PFSK-1 (cell line): ENCODE results near the gene PARD6G.

Experiments used
- FOXP2 ChIP-seq: optimal IDR thresholded peaks from 2 replicates; pipeline ENCODE3; 2011; ENCODE audit warnings: borderline replicate concordance, control low read depth, inconsistent platforms; ENCODE audit not compliant: insufficient read depth; ENCODE audit errors: extremely low read length, extremely low read depth
- POLR2AphosphoS5 ChIP-seq: IDR thresholded peaks from 2 replicates; pipeline ENCODE4 v1.6.1; 2012; ENCODE audit warnings: low read depth, mild to moderate bottlenecking, control low read depth, low read length, moderate library complexity
- SIN3A ChIP-seq: IDR thresholded peaks from 2 replicates; pipeline ENCODE4 v1.6.1; 2012; ENCODE audit warnings: mild to moderate bottlenecking, low read length, moderate library complexity, borderline replicate concordance; ENCODE audit not compliant: insufficient read depth
- TAF1 ChIP-seq: IDR thresholded peaks from 2 replicates; pipeline ENCODE4 v1.6.1; 2012; ENCODE audit warnings: low read length, control low read depth, borderline replicate concordance; ENCODE audit not compliant: insufficient read depth
- TF ChIP-seq, protein P1 (sequence below), 2 experiments: IDR thresholded peaks; 2 replicates each; pipeline versions ENCODE4 v1.6.1 to v1.8.0; 2011 to 2012; ENCODE audit warnings: low read depth in 2 of 2, low read length in 2 of 2, control low read depth in 1 of 2, inconsistent platforms in 1 of 2, mild to moderate bottlenecking in 1 of 2, moderate library complexity in 1 of 2; ENCODE audit not compliant: insufficient read depth in 1 of 2

The PARD6G gene

DNA sequence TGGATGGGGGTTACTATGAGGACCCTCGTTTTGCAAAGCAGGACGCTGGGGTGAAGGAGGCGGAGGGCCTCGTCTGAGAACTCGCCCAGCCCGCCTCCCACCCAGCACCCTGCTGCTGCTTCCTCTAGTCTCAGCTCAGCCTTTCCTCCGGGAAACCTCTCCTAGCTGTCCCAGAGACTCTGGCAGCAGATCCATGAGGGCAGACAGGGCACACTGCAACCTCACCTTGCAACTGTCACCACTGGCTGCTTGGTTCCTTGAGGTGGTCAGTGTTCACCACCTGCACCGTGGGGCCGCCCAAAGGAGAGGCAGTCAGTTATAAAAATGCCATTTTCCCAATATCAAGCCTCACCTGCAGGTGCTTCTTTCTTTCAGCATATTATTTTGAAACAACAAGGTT, 45.6 kb downstream of the PARD6G start:
- TF ChIP-seq SIN3A = no peak
- TF ChIP-seq, protein P1, sequence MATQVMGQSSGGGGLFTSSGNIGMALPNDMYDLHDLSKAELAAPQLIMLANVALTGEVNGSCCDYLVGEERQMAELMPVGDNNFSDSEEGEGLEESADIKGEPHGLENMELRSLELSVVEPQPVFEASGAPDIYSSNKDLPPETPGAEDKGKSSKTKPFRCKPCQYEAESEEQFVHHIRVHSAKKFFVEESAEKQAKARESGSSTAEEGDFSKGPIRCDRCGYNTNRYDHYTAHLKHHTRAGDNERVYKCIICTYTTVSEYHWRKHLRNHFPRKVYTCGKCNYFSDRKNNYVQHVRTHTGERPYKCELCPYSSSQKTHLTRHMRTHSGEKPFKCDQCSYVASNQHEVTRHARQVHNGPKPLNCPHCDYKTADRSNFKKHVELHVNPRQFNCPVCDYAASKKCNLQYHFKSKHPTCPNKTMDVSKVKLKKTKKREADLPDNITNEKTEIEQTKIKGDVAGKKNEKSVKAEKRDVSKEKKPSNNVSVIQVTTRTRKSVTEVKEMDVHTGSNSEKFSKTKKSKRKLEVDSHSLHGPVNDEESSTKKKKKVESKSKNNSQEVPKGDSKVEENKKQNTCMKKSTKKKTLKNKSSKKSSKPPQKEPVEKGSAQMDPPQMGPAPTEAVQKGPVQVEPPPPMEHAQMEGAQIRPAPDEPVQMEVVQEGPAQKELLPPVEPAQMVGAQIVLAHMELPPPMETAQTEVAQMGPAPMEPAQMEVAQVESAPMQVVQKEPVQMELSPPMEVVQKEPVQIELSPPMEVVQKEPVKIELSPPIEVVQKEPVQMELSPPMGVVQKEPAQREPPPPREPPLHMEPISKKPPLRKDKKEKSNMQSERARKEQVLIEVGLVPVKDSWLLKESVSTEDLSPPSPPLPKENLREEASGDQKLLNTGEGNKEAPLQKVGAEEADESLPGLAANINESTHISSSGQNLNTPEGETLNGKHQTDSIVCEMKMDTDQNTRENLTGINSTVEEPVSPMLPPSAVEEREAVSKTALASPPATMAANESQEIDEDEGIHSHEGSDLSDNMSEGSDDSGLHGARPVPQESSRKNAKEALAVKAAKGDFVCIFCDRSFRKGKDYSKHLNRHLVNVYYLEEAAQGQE (IDR thresholded peaks at IDR 0.05; ENCODE audit: insufficient read depth in 1 of 2, low read depth in 2 of 2, low read length in 2 of 2) = no peak
- TF ChIP-seq TAF1 = no peak
- TF ChIP-seq FOXP2 = no peak
- no peak for TF ChIP-seq POLR2AphosphoS5

DNA sequence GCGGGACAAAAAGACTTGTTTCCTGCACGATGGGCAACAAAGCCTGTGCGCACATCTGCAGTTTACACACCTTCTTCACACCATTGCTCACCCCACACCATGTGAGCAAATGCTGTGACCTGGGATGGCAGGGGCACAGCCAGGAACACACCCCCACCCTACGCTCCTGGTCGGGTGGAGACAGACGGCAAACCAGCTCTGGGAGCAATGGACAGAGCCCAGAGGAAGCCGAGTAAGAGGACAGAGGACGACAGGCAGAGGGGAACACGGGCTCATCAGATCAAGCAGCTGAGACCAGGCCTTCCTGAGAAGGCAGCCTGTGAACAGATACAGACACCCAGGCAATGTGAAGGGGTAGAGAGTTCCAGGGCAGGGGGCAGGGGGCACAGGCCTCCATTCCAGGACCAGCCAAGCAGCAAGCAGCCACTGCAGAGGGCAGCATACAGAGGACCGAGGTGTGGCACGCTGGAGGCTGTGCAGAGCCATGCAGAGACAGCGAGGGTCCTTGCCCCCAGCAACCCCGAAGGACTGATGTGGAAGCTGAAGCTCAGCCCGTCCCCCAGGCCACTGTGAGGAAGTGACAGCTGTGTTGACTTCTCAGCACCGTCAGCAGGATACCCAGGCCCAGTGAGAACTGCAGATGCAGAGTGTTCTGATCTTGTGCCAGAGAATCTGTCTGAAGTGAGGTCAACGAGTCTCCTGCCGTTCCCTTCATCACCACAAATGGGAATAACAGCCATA, 46.2 kb downstream of the PARD6G start:
- no peak for TF ChIP-seq FOXP2
- no peak for TF ChIP-seq POLR2AphosphoS5
- TF ChIP-seq SIN3A = no peak
- TF ChIP-seq TAF1 = no peak
- TF ChIP-seq, protein P1 (IDR thresholded peaks at IDR 0.05; ENCODE audit: insufficient read depth in 1 of 2, low read depth in 2 of 2, low read length in 2 of 2) = no peak

DNA sequence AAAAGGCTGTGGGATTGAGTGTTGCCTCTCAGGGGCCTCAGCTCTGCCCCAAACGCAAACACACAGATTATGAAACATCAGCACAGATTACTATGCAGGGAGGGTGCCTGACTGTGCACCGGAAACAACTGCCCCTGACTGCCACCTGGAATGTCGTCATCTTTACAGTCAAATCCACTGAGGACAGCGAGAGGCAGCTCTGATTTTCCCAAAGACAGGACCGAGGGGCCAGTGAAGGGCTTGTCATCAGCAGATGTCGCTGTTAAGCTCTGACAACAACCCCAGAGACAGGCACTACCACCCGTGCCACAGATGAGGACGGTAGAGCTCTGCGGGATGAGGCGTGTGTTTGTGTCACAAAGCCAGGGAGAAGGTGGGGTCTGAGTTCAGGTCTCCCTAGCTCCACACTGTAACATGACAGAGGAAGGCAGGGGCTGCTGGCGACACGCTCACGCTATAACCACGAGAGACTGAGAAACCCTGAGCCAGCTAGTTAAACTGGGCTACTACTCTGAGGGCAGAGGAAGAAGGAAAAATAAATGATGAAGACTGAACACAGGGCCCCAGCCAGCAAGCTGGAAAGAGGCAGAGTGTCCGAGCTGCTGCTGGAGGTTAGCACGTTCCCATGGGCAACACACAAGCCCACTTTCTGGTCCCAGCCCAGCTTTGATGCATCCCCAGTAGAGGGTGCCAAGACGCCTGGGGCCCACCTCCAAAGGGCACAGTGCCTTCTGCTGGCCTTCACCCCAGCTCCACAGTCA, 47.0 kb downstream of the PARD6G start:
- TF ChIP-seq TAF1 = no peak
- no peak for TF ChIP-seq SIN3A
- no peak for TF ChIP-seq FOXP2
- TF ChIP-seq, protein P1 (IDR thresholded peaks at IDR 0.05; ENCODE audit: insufficient read depth in 1 of 2, low read depth in 2 of 2, low read length in 2 of 2) = no peak
- no peak for TF ChIP-seq POLR2AphosphoS5

DNA sequence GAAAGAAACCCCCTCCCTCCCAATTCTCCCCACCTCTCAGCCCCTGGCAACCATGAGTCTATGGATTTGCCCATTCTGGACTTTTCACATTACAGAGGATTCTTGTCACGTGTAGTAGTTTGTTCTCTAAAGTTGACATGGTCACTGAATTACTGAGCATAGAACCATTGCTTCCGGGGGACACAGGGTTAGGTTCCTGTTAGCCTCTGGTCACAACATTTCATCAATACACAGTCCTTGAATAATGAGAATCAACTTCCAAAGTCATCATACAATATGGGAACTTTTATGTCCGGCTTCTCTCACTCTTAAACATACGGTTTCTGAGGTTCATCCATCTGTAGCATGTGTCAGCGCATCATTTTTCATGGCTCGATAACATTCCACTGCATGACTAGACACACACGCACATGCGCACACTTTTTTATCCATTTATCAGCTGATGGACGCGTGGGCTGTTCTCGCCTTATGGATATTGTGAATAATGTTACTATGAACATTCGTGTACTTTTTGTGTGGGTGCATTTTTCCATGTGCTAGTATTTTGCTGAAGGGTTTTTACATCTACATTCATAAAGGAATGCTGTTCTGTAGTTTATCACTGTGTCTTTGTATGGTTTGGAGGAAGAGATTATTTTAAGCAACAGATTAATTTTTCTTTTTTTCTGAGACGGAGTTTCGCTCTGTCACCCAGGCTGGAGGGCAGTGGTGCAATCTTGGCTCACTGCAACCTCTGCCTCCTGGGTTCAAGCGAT, 48.1 kb downstream of the PARD6G start:
- TF ChIP-seq SIN3A (no peak), TAF1 (no peak), POLR2AphosphoS5 (no peak), FOXP2 (no peak)
- TF ChIP-seq, protein P1 (IDR thresholded peaks at IDR 0.05; ENCODE audit: insufficient read depth in 1 of 2, low read depth in 2 of 2, low read length in 2 of 2) = no peak
